Natural killer cell (primary cell): ENCODE measurements around the gene SERPINI2. TPM values are rescaled to one million over a fixed set of nuclear protein-coding genes. Genes with fewer than 3 reads are reported as not detected.

Source experiments
- ATAC-seq, 3 donors: fragments of 150-1000 bp in 2 of 3; fragments of 200-7000 bp in 1 of 3; cut with Tn5 transposase; 1 replicate in 1 of 3; 2 replicates in 2 of 3; pipeline ENCODE4 v1.10.0; 2021; ENCODE audit warnings: mild to moderate bottlenecking in 2 of 3, moderate library complexity in 2 of 3
- DNase-seq, 2 donors: peaks; one replicate each; pipeline versions ENCODE4 v3.0.0 to v3.0.0-alpha.2; 2013 to 2021; ENCODE audit warnings: mixed read lengths in 1 of 2
- H3K27ac ChIP-seq: one replicate; pipeline ENCODE4 v1.5.1; 2013; ENCODE audit warnings: mild to moderate bottlenecking, low read length
- H3K27me3 ChIP-seq: one replicate; pipeline ENCODE4 v1.6.1; 2013; ENCODE audit warnings: low read length; ENCODE audit not compliant: control insufficient read depth, insufficient read depth
- H3K36me3 ChIP-seq: one replicate; pipeline ENCODE4 v1.6.1; 2013; ENCODE audit warnings: low read length; ENCODE audit not compliant: control insufficient read depth, insufficient read depth
- H3K4me1 ChIP-seq: one replicate; pipeline ENCODE4 v1.6.1; 2013; ENCODE audit warnings: low read length; ENCODE audit not compliant: control insufficient read depth, insufficient read depth
- H3K4me3 ChIP-seq: one replicate; pipeline ENCODE4 v1.5.1; 2013; ENCODE audit warnings: low read length
- H3K9me3 ChIP-seq: one replicate; pipeline ENCODE4 v1.6.1; 2013; ENCODE audit warnings: low read length; ENCODE audit not compliant: control insufficient read depth, insufficient read depth
- H3K27ac Mint-ChIP-seq, 2 donors: one replicate each; pipeline ENCODE4 v1.8.0; 2022; ENCODE audit warnings: mild to moderate bottlenecking in 2 of 2, mixed read lengths in 2 of 2, moderate library complexity in 1 of 2
- H3K27me3 Mint-ChIP-seq, 2 donors: one replicate each; pipeline ENCODE4 v1.8.0; 2022; ENCODE audit warnings: low read depth in 2 of 2, mixed read lengths in 2 of 2
- H3K36me3 Mint-ChIP-seq: one replicate; pipeline ENCODE4 v1.8.0; 2022; ENCODE audit warnings: mixed read lengths
- H3K4me1 Mint-ChIP-seq, 2 donors: one replicate each; pipeline ENCODE4 v1.8.0; 2022; ENCODE audit warnings: mixed read lengths in 2 of 2
- H3K4me3 Mint-ChIP-seq: one replicate; pipeline ENCODE4 v1.8.0; 2022; ENCODE audit warnings: mild to moderate bottlenecking, moderate library complexity, mixed read lengths
- H3K9me3 Mint-ChIP-seq, 2 donors: one replicate each; pipeline ENCODE4 v1.8.0; 2022; ENCODE audit warnings: mixed read lengths in 2 of 2
- CTCF ChIP-seq: fragments of 200-600 bp; IDR thresholded peaks from one replicate; pipeline ENCODE4 v1.8.0; 2022; ENCODE audit warnings: antibody characterized with exemption
- WGBS: methylation state at CpG from one replicate; pipeline ENCODE4 v1.1.7; 2013; ENCODE audit warnings: missing lambda C conversion rate; ENCODE audit not compliant: insufficient coverage; 5-methylcytosine and 5-hydroxymethylcytosine counted together
- intact Hi-C: fragments of 100-400 bp; cut with micrococcal nuclease; formaldehyde crosslinking; loops from one replicate; pipeline ENCODE4 v1.14.2; 2022
- total RNA-seq, 4 donors: library from RNA; stranded (reverse); fragments of 120-200 nt in 1 of 4; gene quantifications; one replicate each; pipeline versions ENCODE4 v1.2.3 to v1.2.4, GENCODE V29; 2013 to 2022

The SERPINI2 gene
- total RNA-seq, 3 donors from 2014 or later (not counting 1 experiment from before 2014, with no cell fraction given): not detected

GRCh38 chr3:167483708-167484475 lies 10.1 kb upstream of the SERPINI2 start:
- peaks cover 0 to 5% of the 10 kb centered on the region in 2 donors for H3K4me1 Mint-ChIP-seq
- peaks cover 4 to 7% of the 10 kb centered on the region in 2 donors for H3K9me3 Mint-ChIP-seq
- no peak overlapping the region for H3K27ac Mint-ChIP-seq

GRCh38 chr3:167481164-167481563 lies 7.3 kb upstream of the SERPINI2 start:
- H3K36me3 ChIP-seq: no peaks in the 10 kb centered on the region
- H3K4me1 ChIP-seq: no peaks in the 10 kb centered on the region
- H3K4me1 Mint-ChIP-seq: peaks cover 0 to 5% of the 10 kb centered on the region in 2 donors
- no peak overlapping the region for H3K27ac Mint-ChIP-seq
- H3K27ac ChIP-seq: no peak overlapping the region
- ATAC-seq (no peak), DNase-seq (no peak)
- no peaks in the 10 kb centered on the region for H3K27me3 ChIP-seq
- H3K4me3 ChIP-seq: no peak overlapping the region
- TF ChIP-seq CTCF: no peak
- intact Hi-C loops: no loop called here
- H3K4me3 Mint-ChIP-seq: no peak overlapping the region
- no peaks in the 10 kb centered on the region for H3K36me3 Mint-ChIP-seq
- H3K9me3 ChIP-seq: no peaks in the 10 kb centered on the region
- peaks cover 0 to 3% of the 10 kb centered on the region in 2 donors for H3K27me3 Mint-ChIP-seq
- H3K9me3 Mint-ChIP-seq: peaks cover 7 to 8% of the 10 kb centered on the region in 2 donors

More at GRCh38 chr3:167483708-167484475, 10.1 kb upstream of the SERPINI2 start:
- TF ChIP-seq CTCF: no peak
- intact Hi-C loops: no loop called here
- no peak overlapping the region for H3K4me3 Mint-ChIP-seq
- 57% methylated on average over 1 of the region's 2 CpGs for WGBS
- no peak for ATAC-seq
- Histone ChIP-seq H3K36me3 (no peaks in the 10 kb centered on the region), H3K4me3 (no peak overlapping the region), H3K4me1 (no peaks in the 10 kb centered on the region), H3K27ac (no peak overlapping the region), H3K27me3 (no peaks in the 10 kb centered on the region), H3K9me3 (no peaks in the 10 kb centered on the region)
- no peak for DNase-seq
- H3K27me3 Mint-ChIP-seq: peaks cover 0 to 3% of the 10 kb centered on the region in 2 donors
- H3K36me3 Mint-ChIP-seq: no peaks in the 10 kb centered on the region

- Mint-ChIP-seq H3K27me3 (peaks cover 0 to 3% of the 10 kb centered on the region in 2 donors), H3K27ac (no peak overlapping the region), H3K36me3 (no peaks in the 10 kb centered on the region), H3K9me3 (peaks cover 7 to 8% of the 10 kb centered on the region in 2 donors), H3K4me1 (peaks cover 0 to 5% of the 10 kb centered on the region in 2 donors), H3K4me3 (no peak overlapping the region)
- Histone ChIP-seq H3K4me1 (no peaks in the 10 kb centered on the region), H3K36me3 (no peaks in the 10 kb centered on the region), H3K9me3 (no peaks in the 10 kb centered on the region), H3K4me3 (no peak overlapping the region), H3K27me3 (no peaks in the 10 kb centered on the region), H3K27ac (no peak overlapping the region)
- DNase-seq (no peak), ATAC-seq (no peak)
- no peak for TF ChIP-seq CTCF
- intact Hi-C loops: no loop called here
- 79% methylated on average over 2 of the region's 2 CpGs for WGBS
These were observed 6.9 kb upstream of the SERPINI2 start for GRCh38 chr3:167480748-167481147.

GRCh38 chr3:167469381-167469780 lies 4.5 kb downstream of the SERPINI2 start:
- no peak overlapping the region for H3K4me3 Mint-ChIP-seq
- Histone ChIP-seq H3K4me1 (no peaks in the 10 kb centered on the region), H3K4me3 (no peak overlapping the region), H3K36me3 (no peaks in the 10 kb centered on the region), H3K9me3 (no peaks in the 10 kb centered on the region), H3K27me3 (no peaks in the 10 kb centered on the region), H3K27ac (no peak overlapping the region)
- H3K9me3 Mint-ChIP-seq: no peaks in the 10 kb centered on the region
- H3K27ac Mint-ChIP-seq: no peak overlapping the region
- no peak for ATAC-seq
- intact Hi-C loops: no loop called here
- no peaks in the 10 kb centered on the region for H3K27me3 Mint-ChIP-seq
- no peaks in the 10 kb centered on the region for H3K4me1 Mint-ChIP-seq
- H3K36me3 Mint-ChIP-seq: no peaks in the 10 kb centered on the region
- WGBS: 93% methylated on average over 3 of the region's 3 CpGs
- no peak for TF ChIP-seq CTCF
- DNase-seq: no peak
